ENCODE data around the gene GATA2. TPM values are rescaled to one million over a fixed set of nuclear protein-coding genes. Genes with fewer than 3 reads are reported as not detected.

The GATA2 gene
- total RNA-seq, 1 experiment from 2014 or later: 9.6 TPM

GRCh38 chr3:128488991-128489673, 3.9 kb downstream of the GATA2 start:
- TF ChIP-seq CTCF (IDR thresholded peaks at IDR 0.05; ENCODE audit: unreplicated experiment): no peak
- peaks cover 9% of the 10 kb centered on the region for H3K27me3 Mint-ChIP-seq (ENCODE audit: unreplicated experiment)
- peak overlapping the region; percentile 74 for H3K27ac Mint-ChIP-seq (ENCODE audit: unreplicated experiment)
- peak overlapping the region; percentile 96 for H3K4me3 Mint-ChIP-seq (ENCODE audit: low read depth, unreplicated experiment)
- intact Hi-C loops (cut with micrococcal nuclease; ENCODE audit: unreplicated experiment): no loop called here
- no peaks in the 10 kb centered on the region for H3K9me3 Mint-ChIP-seq (ENCODE audit: low read depth, unreplicated experiment)
- peak; percentile 82 for DNase-seq
- H3K4me1 Mint-ChIP-seq (ENCODE audit: low read depth, unreplicated experiment): no peaks in the 10 kb centered on the region
- CTCF ChIA-PET: interaction anchor here (0.7 to 1.6 kb wide), 7 partner anchors 10 to 129 kb away, joined by 3 to 14 read pairs (median 4); no protein-coding TSS in a partner anchor
- BruUV-seq (replicated peaks): no TSS peak
- peaks cover 43% of the 10 kb centered on the region for H3K36me3 Mint-ChIP-seq (ENCODE audit: insufficient read depth, unreplicated experiment)

- no TSS peak for BruUV-seq (replicated peaks)
- Mint-ChIP-seq H3K9me3 (ENCODE audit: low read depth, unreplicated experiment) (no peaks in the 10 kb centered on the region), H3K27ac (ENCODE audit: unreplicated experiment) (peak overlapping the region; percentile 74), H3K4me1 (ENCODE audit: low read depth, unreplicated experiment) (no peaks in the 10 kb centered on the region), H3K4me3 (ENCODE audit: low read depth, unreplicated experiment) (peak overlapping the region; percentile 96), H3K36me3 (ENCODE audit: insufficient read depth, unreplicated experiment) (peaks cover 43% of the 10 kb centered on the region), H3K27me3 (ENCODE audit: unreplicated experiment) (peaks cover 9% of the 10 kb centered on the region)
- intact Hi-C loops (cut with micrococcal nuclease; ENCODE audit: unreplicated experiment): no loop called here
- CTCF ChIA-PET: interaction anchor here (1.6 kb wide), 1 partner anchor 62 kb away, joined by 14 read pairs; no protein-coding TSS in a partner anchor
- TF ChIP-seq CTCF (IDR thresholded peaks at IDR 0.05; ENCODE audit: unreplicated experiment): no peak
- no peak for DNase-seq
Observed at GRCh38 chr3:128488636-128488990, 4.4 kb downstream of the GATA2 start.

GRCh38 chr3:128487813-128488635, 5.0 kb downstream of the GATA2 start:
- H3K27ac Mint-ChIP-seq (ENCODE audit: unreplicated experiment): peak overlapping the region; percentile 74
- no peaks in the 10 kb centered on the region for H3K4me1 Mint-ChIP-seq (ENCODE audit: low read depth, unreplicated experiment)
- intact Hi-C loops (cut with micrococcal nuclease; ENCODE audit: unreplicated experiment): no loop called here
- H3K4me3 Mint-ChIP-seq (ENCODE audit: low read depth, unreplicated experiment): peak overlapping the region; percentile 96
- TF ChIP-seq CTCF (IDR thresholded peaks at IDR 0.05; ENCODE audit: unreplicated experiment): no peak
- peaks cover 9% of the 10 kb centered on the region for H3K27me3 Mint-ChIP-seq (ENCODE audit: unreplicated experiment)
- no peaks in the 10 kb centered on the region for H3K9me3 Mint-ChIP-seq (ENCODE audit: low read depth, unreplicated experiment)
- peak; percentile 96 for DNase-seq
- CTCF ChIA-PET: interaction anchor here (0.6 kb wide), 1 partner anchor 66 kb away, joined by 3 read pairs; no protein-coding TSS in a partner anchor
- BruUV-seq (replicated peaks): no TSS peak
- peaks cover 43% of the 10 kb centered on the region for H3K36me3 Mint-ChIP-seq (ENCODE audit: insufficient read depth, unreplicated experiment)

- Mint-ChIP-seq H3K4me3 (ENCODE audit: low read depth, unreplicated experiment) (peak overlapping the region; percentile 96), H3K9me3 (ENCODE audit: low read depth, unreplicated experiment) (no peaks in the 10 kb centered on the region), H3K36me3 (ENCODE audit: insufficient read depth, unreplicated experiment) (peaks cover 43% of the 10 kb centered on the region), H3K27me3 (ENCODE audit: unreplicated experiment) (peaks cover 9% of the 10 kb centered on the region), H3K27ac (ENCODE audit: unreplicated experiment) (peak overlapping the region; percentile 66), H3K4me1 (ENCODE audit: low read depth, unreplicated experiment) (no peaks in the 10 kb centered on the region)
- CTCF ChIA-PET: interaction anchor here (0.6 kb wide), 1 partner anchor 66 kb away, joined by 3 read pairs; no protein-coding TSS in a partner anchor
- BruUV-seq (replicated peaks): no TSS peak
- no peak for DNase-seq
- intact Hi-C loops (cut with micrococcal nuclease; ENCODE audit: unreplicated experiment): no loop called here
- TF ChIP-seq CTCF (IDR thresholded peaks at IDR 0.05; ENCODE audit: unreplicated experiment): no peak
Observed at GRCh38 chr3:128487538-128487812, 5.5 kb downstream of the GATA2 start.

All from Calu3 (cell line).